ENCODE measurements around the gene ARMC7. TPM values are rescaled to one million over a fixed set of nuclear protein-coding genes. Genes with fewer than 3 reads are reported as not detected.
"Not testable (repeated sequence)": the region's sequence is repeated elsewhere in the genome, so short reads cannot be mapped to it uniquely, and the experiment has no call there.

The ARMC7 gene
- total RNA-seq, 1 donor from 2014 or later = 1.0 TPM

GRCh38 chr17:75126954-75127353 is 17.2 kb downstream of the ARMC7 start:
- no peak overlapping the region for H3K27ac ChIP-seq (ENCODE audit: low read depth, low read length)
- H3K4me3 ChIP-seq (ENCODE audit: low read length in 3 of 3) = no peak overlapping the region
- H3K27me3 ChIP-seq (ENCODE audit: control insufficient read depth in 3 of 3, insufficient read depth in 3 of 3, low read length in 3 of 3) = no peaks in the 10 kb centered on the region
- no peaks in the 10 kb centered on the region for H3K9me3 ChIP-seq (ENCODE audit: control insufficient read depth in 3 of 3, low read length in 3 of 3)
- peaks cover 4 to 23% (median 15%) of the 10 kb centered on the region in 3 donors for H3K4me1 ChIP-seq (ENCODE audit: control insufficient read depth in 3 of 3, insufficient read depth in 3 of 3, low read length in 3 of 3)
- no peak overlapping the region for H3K9ac ChIP-seq (ENCODE audit: low read depth in 1 of 3, low read length in 3 of 3)
- peaks cover 3 to 6% (median 4%) of the 10 kb centered on the region in 3 donors for H3K36me3 ChIP-seq (ENCODE audit: control insufficient read depth in 3 of 3, insufficient read depth in 3 of 3, low read length in 3 of 3)

GRCh38 chr17:75127936-75128335 is 18.2 kb downstream of the ARMC7 start:
- not testable (repeated sequence) for H3K9me3 ChIP-seq (ENCODE audit: control insufficient read depth in 3 of 3, low read length in 3 of 3); H3K4me3 ChIP-seq (ENCODE audit: low read length in 3 of 3); H3K36me3 ChIP-seq (ENCODE audit: control insufficient read depth in 3 of 3, insufficient read depth in 3 of 3, low read length in 3 of 3); H3K27ac ChIP-seq (ENCODE audit: low read depth, low read length); H3K27me3 ChIP-seq (ENCODE audit: control insufficient read depth in 3 of 3, insufficient read depth in 3 of 3, low read length in 3 of 3); H3K9ac ChIP-seq (ENCODE audit: low read depth in 1 of 3, low read length in 3 of 3)
- peaks cover 4 to 27% (median 15%) of the 10 kb centered on the region in 3 donors for H3K4me1 ChIP-seq (ENCODE audit: control insufficient read depth in 3 of 3, insufficient read depth in 3 of 3, low read length in 3 of 3)

GRCh38 chr17:75128694-75129505 is 19.1 kb downstream of the ARMC7 start:
- Histone ChIP-seq H3K4me1 (ENCODE audit: control insufficient read depth in 3 of 3, insufficient read depth in 3 of 3, low read length in 3 of 3) (peaks cover 4 to 26% (median 15%) of the 10 kb centered on the region in 3 donors), H3K36me3 (ENCODE audit: control insufficient read depth in 3 of 3, insufficient read depth in 3 of 3, low read length in 3 of 3) (peaks cover 3 to 6% (median 4%) of the 10 kb centered on the region in 3 donors), H3K27ac (ENCODE audit: low read depth, low read length) (no peak overlapping the region), H3K27me3 (ENCODE audit: control insufficient read depth in 3 of 3, insufficient read depth in 3 of 3, low read length in 3 of 3) (no peaks in the 10 kb centered on the region), H3K4me3 (ENCODE audit: low read length in 3 of 3) (no peak overlapping the region), H3K9ac (ENCODE audit: low read depth in 1 of 3, low read length in 3 of 3) (no peak overlapping the region), H3K9me3 (ENCODE audit: control insufficient read depth in 3 of 3, low read length in 3 of 3) (no peaks in the 10 kb centered on the region)

- no peaks in the 10 kb centered on the region for H3K27me3 ChIP-seq (ENCODE audit: control insufficient read depth in 3 of 3, insufficient read depth in 3 of 3, low read length in 3 of 3)
- no peaks in the 10 kb centered on the region for H3K9me3 ChIP-seq (ENCODE audit: control insufficient read depth in 3 of 3, low read length in 3 of 3)
- H3K27ac ChIP-seq (ENCODE audit: low read depth, low read length) = no peak overlapping the region
- H3K9ac ChIP-seq (ENCODE audit: low read depth in 1 of 3, low read length in 3 of 3) = no peak overlapping the region
- H3K4me1 ChIP-seq (ENCODE audit: control insufficient read depth in 3 of 3, insufficient read depth in 3 of 3, low read length in 3 of 3) = peaks cover 0 to 19% (median 10%) of the 10 kb centered on the region in 3 donors
- peaks cover 3 to 6% (median 4%) of the 10 kb centered on the region in 3 donors for H3K36me3 ChIP-seq (ENCODE audit: control insufficient read depth in 3 of 3, insufficient read depth in 3 of 3, low read length in 3 of 3)
- H3K4me3 ChIP-seq (ENCODE audit: low read length in 3 of 3) = no peak overlapping the region
Measured at GRCh38 chr17:75129576-75129975, 19.8 kb downstream of the ARMC7 start.

- peak overlapping the region in 2 of 3 donors; percentile 5 to 92 for H3K9ac ChIP-seq (ENCODE audit: low read depth in 1 of 3, low read length in 3 of 3)
Measured at GRCh38 chr17:75130059-75130631, 20.4 kb downstream of the ARMC7 start.

GRCh38 chr17:75130632-75131277 is 21.0 kb downstream of the ARMC7 start:
- Histone ChIP-seq H3K9me3 (ENCODE audit: control insufficient read depth in 3 of 3, low read length in 3 of 3) (no peaks in the 10 kb centered on the region), H3K4me1 (ENCODE audit: control insufficient read depth in 3 of 3, insufficient read depth in 3 of 3, low read length in 3 of 3) (peaks cover 0 to 13% (median 10%) of the 10 kb centered on the region in 3 donors), H3K27me3 (ENCODE audit: control insufficient read depth in 3 of 3, insufficient read depth in 3 of 3, low read length in 3 of 3) (no peaks in the 10 kb centered on the region), H3K9ac (ENCODE audit: low read depth in 1 of 3, low read length in 3 of 3) (peak overlapping the region; percentile 82 to 92 (median 91)), H3K4me3 (ENCODE audit: low read length in 3 of 3) (peak overlapping the region; percentile 73 to 85 (median 84)), H3K36me3 (ENCODE audit: control insufficient read depth in 3 of 3, insufficient read depth in 3 of 3, low read length in 3 of 3) (peaks cover 3 to 8% (median 6%) of the 10 kb centered on the region in 3 donors), H3K27ac (ENCODE audit: low read depth, low read length) (peak overlapping the region; percentile 73)

More at GRCh38 chr17:75130059-75130631, 20.4 kb downstream of the ARMC7 start:
- Histone ChIP-seq H3K27ac (ENCODE audit: low read depth, low read length) (no peak overlapping the region), H3K9me3 (ENCODE audit: control insufficient read depth in 3 of 3, low read length in 3 of 3) (no peaks in the 10 kb centered on the region), H3K36me3 (ENCODE audit: control insufficient read depth in 3 of 3, insufficient read depth in 3 of 3, low read length in 3 of 3) (peaks cover 3 to 6% (median 4%) of the 10 kb centered on the region in 3 donors), H3K4me1 (ENCODE audit: control insufficient read depth in 3 of 3, insufficient read depth in 3 of 3, low read length in 3 of 3) (peaks cover 0 to 13% (median 10%) of the 10 kb centered on the region in 3 donors), H3K4me3 (ENCODE audit: low read length in 3 of 3) (peak overlapping the region in 1 of 3 donors; percentile 85), H3K27me3 (ENCODE audit: control insufficient read depth in 3 of 3, insufficient read depth in 3 of 3, low read length in 3 of 3) (no peaks in the 10 kb centered on the region)

- Histone ChIP-seq H3K4me3 (ENCODE audit: low read length in 3 of 3) (peak within 1 kb of the TSS; percentile 73 to 85 (median 84)), H3K27me3 (ENCODE audit: control insufficient read depth in 3 of 3, insufficient read depth in 3 of 3, low read length in 3 of 3) (no peaks in the 10 kb centered on the region), H3K4me1 (ENCODE audit: control insufficient read depth in 3 of 3, insufficient read depth in 3 of 3, low read length in 3 of 3) (peaks cover 0 to 13% (median 10%) of the 10 kb centered on the region in 3 donors), H3K9ac (ENCODE audit: low read depth in 1 of 3, low read length in 3 of 3) (peak within 1 kb of the TSS; percentile 82 to 92 (median 91)), H3K36me3 (ENCODE audit: control insufficient read depth in 3 of 3, insufficient read depth in 3 of 3, low read length in 3 of 3) (peaks cover 3 to 11% (median 6%) of the 10 kb centered on the region in 3 donors), H3K27ac (ENCODE audit: low read depth, low read length) (peak within 1 kb of the TSS; percentile 73), H3K9me3 (ENCODE audit: control insufficient read depth in 3 of 3, low read length in 3 of 3) (no peaks in the 10 kb centered on the region)
Measured at GRCh38 chr17:75131278-75132017, 21.7 kb downstream of the ARMC7 start, which contains the start of gene NT5C. Gene NT5C, minus strand, starts transcription at chr17:75131742. Its CDS starts 35 bp downstream, at chr17:75131707.

GRCh38 chr17:75132018-75133000 is 22.5 kb downstream of the ARMC7 start:
- Histone ChIP-seq H3K4me1 (ENCODE audit: control insufficient read depth in 3 of 3, insufficient read depth in 3 of 3, low read length in 3 of 3) (peaks cover 0 to 13% (median 10%) of the 10 kb centered on the region in 3 donors), H3K36me3 (ENCODE audit: control insufficient read depth in 3 of 3, insufficient read depth in 3 of 3, low read length in 3 of 3) (peaks cover 3 to 11% (median 6%) of the 10 kb centered on the region in 3 donors), H3K4me3 (ENCODE audit: low read length in 3 of 3) (peak overlapping the region; percentile 73 to 85 (median 84)), H3K27ac (ENCODE audit: low read depth, low read length) (peak overlapping the region; percentile 73), H3K9ac (ENCODE audit: low read depth in 1 of 3, low read length in 3 of 3) (peak overlapping the region; percentile 82 to 92 (median 91))
- H3K27me3 ChIP-seq (ENCODE audit: control insufficient read depth in 3 of 3, insufficient read depth in 3 of 3, low read length in 3 of 3); H3K9me3 ChIP-seq (ENCODE audit: control insufficient read depth in 3 of 3, low read length in 3 of 3): not testable (repeated sequence)
